ENCODE data around the gene HBB. TPM values are rescaled to one million over a fixed set of nuclear protein-coding genes. Genes with fewer than 3 reads are reported as not detected.

HBB gene
- total RNA-seq, 1 donor from 2014 or later, result not detected

GRCh38 chr11:5229356-5229755 is 2.5 kb upstream of the HBB start:
- Mint-ChIP-seq H3K9me3 (ENCODE audit: low read depth) (no peaks in the 10 kb centered on the region), H3K27ac (ENCODE audit: unreplicated experiment) (no peak overlapping the region), H3K36me3 (ENCODE audit: low read depth) (no peaks in the 10 kb centered on the region), H3K4me1 (ENCODE audit: low read depth) (no peaks in the 10 kb centered on the region), H3K4me3 (ENCODE audit: unreplicated experiment) (no peak overlapping the region), H3K27me3 (ENCODE audit: low read depth) (peaks cover 12% of the 10 kb centered on the region)
- no peak for DNase-seq (ENCODE audit: low spot score)
- no peak for TF ChIP-seq CTCF (IDR thresholded peaks at IDR 0.05)

- no peaks in the 10 kb centered on the region for H3K36me3 Mint-ChIP-seq (ENCODE audit: low read depth)
- no peaks in the 10 kb centered on the region for H3K9me3 Mint-ChIP-seq (ENCODE audit: low read depth)
- H3K27me3 Mint-ChIP-seq (ENCODE audit: low read depth), result peaks cover 10% of the 10 kb centered on the region
- no peak overlapping the region for H3K27ac Mint-ChIP-seq (ENCODE audit: unreplicated experiment)
- H3K4me3 Mint-ChIP-seq (ENCODE audit: unreplicated experiment), result no peak overlapping the region
- no peak for TF ChIP-seq CTCF (IDR thresholded peaks at IDR 0.05)
- no peaks in the 10 kb centered on the region for H3K4me1 Mint-ChIP-seq (ENCODE audit: low read depth)
- DNase-seq (ENCODE audit: low spot score), result no peak
Measured at GRCh38 chr11:5228124-5228523, 1.3 kb upstream of the HBB start.

GRCh38 chr11:5227681-5228080 is 810 bp upstream of the HBB start:
- Mint-ChIP-seq H3K4me1 (ENCODE audit: low read depth) (no peaks in the 10 kb centered on the region), H3K36me3 (ENCODE audit: low read depth) (no peaks in the 10 kb centered on the region), H3K27me3 (ENCODE audit: low read depth) (peaks cover 10% of the 10 kb centered on the region), H3K27ac (ENCODE audit: unreplicated experiment) (no peak overlapping the region), H3K4me3 (ENCODE audit: unreplicated experiment) (no peak overlapping the region), H3K9me3 (ENCODE audit: low read depth) (no peaks in the 10 kb centered on the region)
- TF ChIP-seq CTCF (IDR thresholded peaks at IDR 0.05), result no peak
- DNase-seq (ENCODE audit: low spot score), result no peak

- Mint-ChIP-seq H3K27ac (ENCODE audit: unreplicated experiment) (no peak overlapping the region), H3K4me1 (ENCODE audit: low read depth) (no peaks in the 10 kb centered on the region), H3K9me3 (ENCODE audit: low read depth) (no peaks in the 10 kb centered on the region), H3K27me3 (ENCODE audit: low read depth) (peaks cover 8% of the 10 kb centered on the region), H3K36me3 (ENCODE audit: low read depth) (no peaks in the 10 kb centered on the region), H3K4me3 (ENCODE audit: unreplicated experiment) (no peak overlapping the region)
- no peak for DNase-seq (ENCODE audit: low spot score)
- TF ChIP-seq CTCF (IDR thresholded peaks at IDR 0.05), result no peak
Measured at GRCh38 chr11:5225480-5225871, 1.4 kb downstream of the HBB start.

GRCh38 chr11:5224538-5225479 is 2.1 kb downstream of the HBB start:
- DNase-seq (ENCODE audit: low spot score), result no peak

More at GRCh38 chr11:5224538-5225479, 2.1 kb downstream of the HBB start:
- Mint-ChIP-seq H3K36me3 (ENCODE audit: low read depth) (no peaks in the 10 kb centered on the region), H3K27me3 (ENCODE audit: low read depth) (peaks cover 8% of the 10 kb centered on the region), H3K9me3 (ENCODE audit: low read depth) (no peaks in the 10 kb centered on the region), H3K4me3 (ENCODE audit: unreplicated experiment) (no peak overlapping the region), H3K4me1 (ENCODE audit: low read depth) (no peaks in the 10 kb centered on the region), H3K27ac (ENCODE audit: unreplicated experiment) (no peak overlapping the region)
- no peak for TF ChIP-seq CTCF (IDR thresholded peaks at IDR 0.05)

Data from chondrocyte (in vitro differentiated cells).